Mesodermal cell (in vitro differentiated cells): Measurements from ENCODE around the gene SPEF2.
"Not testable (repeated sequence)": the region's sequence is repeated elsewhere in the genome, so short reads cannot be mapped to it uniquely, and the experiment has no call there.

Source experiments
- H3K27ac ChIP-seq: 2 replicates; pipeline ENCODE4 v1.7.0; 2013; ENCODE audit warnings: mild to moderate bottlenecking, low read depth, low read length, moderate library complexity; ENCODE audit not compliant: severe bottlenecking
- H3K36me3 ChIP-seq: 2 replicates; pipeline ENCODE4 v1.7.1; 2013; ENCODE audit warnings: mild to moderate bottlenecking, low read length, moderate library complexity; ENCODE audit not compliant: control insufficient read depth, insufficient read depth
- H3K4me1 ChIP-seq: one replicate; pipeline ENCODE4 v1.7.1; 2013; ENCODE audit warnings: mild to moderate bottlenecking, low read length; ENCODE audit not compliant: insufficient read depth, control insufficient read depth, poor library complexity, severe bottlenecking
- H3K4me3 ChIP-seq: 2 replicates; pipeline ENCODE4 v1.7.0; 2013; ENCODE audit warnings: low read length, control low read depth, mild to moderate bottlenecking; ENCODE audit not compliant: insufficient read depth, poor library complexity, severe bottlenecking; ENCODE audit errors: extremely low read depth
- H3K9me3 ChIP-seq: 2 replicates; pipeline ENCODE4 v1.7.1; 2013; ENCODE audit warnings: mild to moderate bottlenecking, low read length, moderate library complexity; ENCODE audit not compliant: control insufficient read depth
- WGBS, 2 experiments: methylation state at CpG; one replicate each; pipeline ENCODE4 v1.1.5; 2013; ENCODE audit warnings: missing lambda C conversion rate in 2 of 2; ENCODE audit not compliant: insufficient coverage in 2 of 2; 5-methylcytosine and 5-hydroxymethylcytosine counted together

The SPEF2 gene

GRCh38 chr5:35852084-35852734 is 234.5 kb downstream of the SPEF2 start:
- WGBS, 2 experiments: 78 to 84% methylated on average over 7 of the region's 8 CpGs
- no peak overlapping the region for H3K27ac ChIP-seq
- peaks cover 11% of the 10 kb centered on the region for H3K4me1 ChIP-seq
- no peaks in the 10 kb centered on the region for H3K36me3 ChIP-seq
- peaks cover 2% of the 10 kb centered on the region for H3K9me3 ChIP-seq
- no peak overlapping the region for H3K4me3 ChIP-seq

GRCh38 chr5:35852773-35853172 is 235.1 kb downstream of the SPEF2 start:
- no peaks in the 10 kb centered on the region for H3K9me3 ChIP-seq
- H3K36me3 ChIP-seq: no peaks in the 10 kb centered on the region
- peaks cover 17% of the 10 kb centered on the region for H3K4me1 ChIP-seq
- no peak overlapping the region for H3K4me3 ChIP-seq
- H3K27ac ChIP-seq: no peak overlapping the region

DNA sequence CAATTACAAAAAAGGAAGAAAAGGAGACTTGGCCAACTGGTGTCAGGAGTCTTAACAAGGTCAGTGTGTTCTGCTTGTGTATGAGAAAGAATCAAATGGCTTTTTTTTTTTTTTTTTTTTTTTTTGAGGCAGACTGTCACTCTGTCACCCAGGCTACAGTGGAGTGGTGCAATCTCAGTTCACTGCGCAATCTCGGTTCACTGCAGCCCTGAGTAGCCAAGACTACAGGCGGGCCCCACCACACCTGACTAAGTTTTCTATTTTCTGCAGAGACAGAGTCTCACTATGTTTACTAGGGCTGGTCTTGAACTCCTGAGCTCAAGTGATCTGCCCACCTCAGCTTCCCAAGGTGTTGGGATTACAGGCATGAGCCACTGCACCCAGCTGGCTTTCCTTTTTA is 236.0 kb downstream of the SPEF2 start:
- H3K9me3 ChIP-seq: no peaks in the 10 kb centered on the region
- H3K27ac ChIP-seq: no peak overlapping the region
- H3K36me3 ChIP-seq: no peaks in the 10 kb centered on the region
- peaks cover 19% of the 10 kb centered on the region for H3K4me1 ChIP-seq
- H3K4me3 ChIP-seq: no peak overlapping the region
- WGBS, 2 experiments: 81 to 95% methylated on average over 3 of the region's 3 CpGs

DNA sequence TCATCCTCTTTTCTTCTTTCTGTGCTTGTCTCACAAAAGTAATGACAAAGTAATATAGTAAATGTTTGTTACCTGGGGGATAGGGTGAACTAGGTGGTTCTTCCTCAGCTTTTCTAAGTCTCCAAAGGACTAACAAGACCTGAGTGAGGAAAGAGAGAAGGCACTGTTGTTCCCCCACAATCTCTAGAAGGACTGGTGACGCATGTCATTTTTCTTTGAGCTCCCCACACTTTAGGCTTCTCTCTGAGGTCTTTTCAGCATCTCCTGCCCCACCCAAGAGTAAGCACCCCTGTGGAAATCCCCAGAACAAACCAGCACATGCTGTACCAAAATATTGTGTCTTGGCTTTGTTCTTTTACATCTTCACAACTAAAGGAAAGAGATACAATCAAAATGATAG is 236.6 kb downstream of the SPEF2 start:
- Histone ChIP-seq H3K4me3 (no peak overlapping the region), H3K4me1 (peaks cover 19% of the 10 kb centered on the region), H3K27ac (no peak overlapping the region), H3K9me3 (no peaks in the 10 kb centered on the region), H3K36me3 (no peaks in the 10 kb centered on the region)
- WGBS, 2 experiments: 91% methylated on average over 1 of the region's 1 CpG; no CpG with 5 or more reads in 1 of the 2 experiments

DNA sequence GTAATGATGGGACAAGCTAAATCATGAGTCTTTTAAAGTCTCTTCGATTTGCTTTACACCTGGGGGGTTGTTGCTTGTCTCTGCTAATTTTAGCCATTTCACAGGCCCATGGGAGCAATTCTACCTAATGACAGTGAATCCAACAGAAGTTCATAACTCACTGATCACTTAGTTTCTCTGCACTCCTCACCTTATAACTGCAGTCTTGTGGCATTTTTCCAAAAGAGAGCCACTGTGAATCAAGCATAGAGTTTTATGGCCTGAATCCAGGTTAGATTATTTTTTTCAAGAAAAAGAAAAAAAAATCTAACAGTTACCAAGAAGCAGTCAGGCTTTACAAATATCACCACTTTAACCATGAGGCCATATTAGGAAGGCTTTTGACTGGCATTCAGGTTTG is 237.5 kb downstream of the SPEF2 start:
- H3K4me1 ChIP-seq: peaks cover 19% of the 10 kb centered on the region
- no peaks in the 10 kb centered on the region for H3K36me3 ChIP-seq
- H3K27ac ChIP-seq: no peak overlapping the region
- H3K4me3 ChIP-seq: no peak overlapping the region
- 100% methylated on average over 1 of the region's 1 CpG; no CpG with 5 or more reads in 1 of the 2 experiments for WGBS, 2 experiments
- no peaks in the 10 kb centered on the region for H3K9me3 ChIP-seq

GRCh38 chr5:35856186-35856764 is 238.6 kb downstream of the SPEF2 start:
- not testable (repeated sequence) for H3K36me3 ChIP-seq, H3K9me3 ChIP-seq, H3K4me3 ChIP-seq
- Histone ChIP-seq H3K4me1 (peaks cover 19% of the 10 kb centered on the region), H3K27ac (peak overlapping the region; percentile 48)
- WGBS, 2 experiments: 96 to 100% methylated on average over 4 of the region's 5 CpGs

DNA sequence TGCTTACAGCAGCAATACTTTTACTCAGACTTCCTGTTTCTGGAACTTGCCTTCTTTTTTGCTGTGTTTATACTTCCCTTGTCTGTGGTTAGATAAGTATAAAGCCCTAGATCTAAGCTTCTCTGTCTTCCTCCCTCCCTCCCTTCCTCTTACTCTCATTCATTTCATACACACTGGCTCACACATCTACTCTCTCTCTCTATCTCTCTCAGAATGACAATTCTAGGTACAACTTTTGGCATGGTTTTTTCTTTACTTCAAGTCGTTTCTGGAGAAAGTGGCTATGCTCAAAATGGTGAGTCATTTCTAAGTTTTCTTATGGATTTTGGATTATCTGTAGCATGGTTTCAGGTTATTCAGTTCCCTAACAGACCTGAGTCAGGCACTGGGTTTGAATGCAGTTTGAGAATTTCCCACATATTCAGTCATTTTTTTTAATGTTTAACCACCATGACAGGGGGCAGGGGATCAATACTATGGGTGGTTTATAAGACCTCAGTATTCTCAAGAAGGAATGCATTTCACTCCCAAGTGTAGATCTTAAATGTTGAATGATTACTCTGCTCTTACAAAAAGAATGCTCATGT is 239.2 kb downstream of the SPEF2 start, which contains the start of gene IL7R:
Gene IL7R, plus strand, starts transcription at position 127 of the 587 bp plus-strand sequence. Its CDS starts 87 bp downstream, at position 214.
- no CpG with 5 or more reads among the region's 1 CpG for WGBS, 2 experiments
- Histone ChIP-seq H3K36me3 (no peaks in the 10 kb centered on the region), H3K4me3 (no peak within 1 kb of the TSS), H3K9me3 (no peaks in the 10 kb centered on the region), H3K27ac (peak within 1 kb of the TSS; percentile 48), H3K4me1 (peaks cover 19% of the 10 kb centered on the region)

DNA sequence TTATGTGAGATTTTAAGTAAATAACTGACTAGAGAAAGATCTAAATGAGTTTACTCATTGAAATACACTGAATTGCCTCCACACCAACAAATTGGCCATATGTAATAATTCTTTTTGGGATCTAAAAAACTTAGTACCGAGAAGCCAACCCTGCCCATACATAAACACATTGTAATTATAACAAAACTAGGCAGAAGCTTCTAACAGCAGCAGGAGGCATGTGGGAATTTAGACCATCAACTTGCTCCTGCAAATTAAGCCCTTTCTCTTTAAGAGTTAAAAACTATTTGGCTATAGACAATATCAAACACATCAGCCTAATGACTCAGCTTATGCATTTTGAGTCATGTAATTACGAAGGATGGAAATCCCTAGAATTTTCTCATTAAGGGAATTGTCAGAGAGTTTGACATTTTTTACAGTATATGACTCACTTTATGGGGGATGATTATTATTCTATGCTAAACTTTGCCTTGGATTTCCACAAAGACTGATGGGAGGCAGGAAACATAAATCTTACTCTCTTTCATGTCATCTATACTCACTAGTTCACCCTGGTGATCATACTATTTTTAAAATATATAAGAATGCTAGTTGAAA is 240.0 kb downstream of the SPEF2 start:
- Histone ChIP-seq H3K27ac (no peak overlapping the region), H3K4me3 (no peak overlapping the region), H3K4me1 (peaks cover 19% of the 10 kb centered on the region), H3K36me3 (no peaks in the 10 kb centered on the region), H3K9me3 (no peaks in the 10 kb centered on the region)
- WGBS, 2 experiments: no CpG with 5 or more reads among the region's 2 CpGs

- 36% methylated on average over 3 of the region's 3 CpGs; no CpG with 5 or more reads in 1 of the 2 experiments for WGBS, 2 experiments
- peak overlapping the region; percentile 26 for H3K27ac ChIP-seq
Measured at GRCh38 chr5:35859101-35859661, 241.5 kb downstream of the SPEF2 start.

DNA sequence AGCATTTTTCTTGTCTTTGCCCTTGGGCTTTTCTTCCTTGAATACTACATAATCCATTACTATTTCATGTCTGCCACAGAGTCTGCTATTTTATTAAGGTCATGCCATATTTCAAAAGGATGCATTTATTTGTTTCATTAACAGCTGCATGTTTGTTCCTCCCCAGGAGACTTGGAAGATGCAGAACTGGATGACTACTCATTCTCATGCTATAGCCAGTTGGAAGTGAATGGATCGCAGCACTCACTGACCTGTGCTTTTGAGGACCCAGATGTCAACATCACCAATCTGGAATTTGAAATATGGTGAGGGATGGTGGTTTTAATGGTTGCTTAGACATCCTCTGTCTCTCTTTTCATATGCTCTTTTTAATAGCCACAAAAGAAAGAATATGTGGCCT is 243.0 kb downstream of the SPEF2 start:
- Histone ChIP-seq H3K36me3 (no peaks in the 10 kb centered on the region), H3K9me3 (no peaks in the 10 kb centered on the region), H3K4me1 (peaks cover 19% of the 10 kb centered on the region), H3K27ac (no peak overlapping the region), H3K4me3 (no peak overlapping the region)
- 100% methylated on average over 1 of the region's 1 CpG; no CpG with 5 or more reads in 1 of the 2 experiments for WGBS, 2 experiments

More at GRCh38 chr5:35859101-35859661, 241.5 kb downstream of the SPEF2 start:
- Histone ChIP-seq H3K4me1 (peaks cover 19% of the 10 kb centered on the region), H3K9me3 (no peaks in the 10 kb centered on the region), H3K36me3 (no peaks in the 10 kb centered on the region), H3K4me3 (no peak overlapping the region)
